CD4-positive, alpha-beta T cell treated with Interleukin-21 for 1 hour (primary cell): Measurements from ENCODE around the gene ITFG1.
"Not testable (repeated sequence)": the region's sequence is repeated elsewhere in the genome, so short reads cannot be mapped to it uniquely, and the experiment has no call there.

Source experiments
- DNase-seq: peaks from one replicate; pipeline ENCODE4 v3.0.0-alpha.2; 2020

The ITFG1 gene

GRCh38 chr16:47395733-47396498 is 64.9 kb downstream of the ITFG1 start:
- no peak for DNase-seq

- DNase-seq, result peak; percentile 2
Measured at GRCh38 chr16:47392081-47392480, 68.8 kb downstream of the ITFG1 start.

GRCh38 chr16:47388705-47389104 is 72.2 kb downstream of the ITFG1 start:
- no peak for DNase-seq

- no peak for DNase-seq
Measured at GRCh38 chr16:47387026-47387734, 73.7 kb downstream of the ITFG1 start.

GRCh38 chr16:47386201-47386718 is 74.6 kb downstream of the ITFG1 start:
- DNase-seq, result no peak

GRCh38 chr16:47382362-47382761 is 78.5 kb downstream of the ITFG1 start:
- no peak for DNase-seq

GRCh38 chr16:47377154-47377553 is 83.7 kb downstream of the ITFG1 start:
- DNase-seq, result no peak

- DNase-seq, result no peak
Measured at GRCh38 chr16:47375423-47375822, 85.4 kb downstream of the ITFG1 start.

- DNase-seq, result no peak
Measured at GRCh38 chr16:47374629-47375028, 86.2 kb downstream of the ITFG1 start.

- no peak for DNase-seq
Measured at GRCh38 chr16:47371271-47372014, 89.4 kb downstream of the ITFG1 start.

- DNase-seq, result no peak
Measured at GRCh38 chr16:47370536-47370935, 90.3 kb downstream of the ITFG1 start.

GRCh38 chr16:47366228-47366627 is 94.6 kb downstream of the ITFG1 start:
- DNase-seq, result no peak

- no peak for DNase-seq
Measured at GRCh38 chr16:47363761-47364160, 97.1 kb downstream of the ITFG1 start.

- DNase-seq, result no peak
Measured at GRCh38 chr16:47359478-47359877, 101.4 kb downstream of the ITFG1 start.

- no peak for DNase-seq
Measured at GRCh38 chr16:47358816-47359215, 102.0 kb downstream of the ITFG1 start.

GRCh38 chr16:47349029-47349428 is 111.8 kb downstream of the ITFG1 start:
- DNase-seq, result not testable (repeated sequence)

- not testable (repeated sequence) for DNase-seq
Measured at GRCh38 chr16:47347021-47347696, 113.7 kb downstream of the ITFG1 start.

GRCh38 chr16:47342055-47342454 is 118.8 kb downstream of the ITFG1 start:
- DNase-seq, result no peak

- not testable (repeated sequence) for DNase-seq
Measured at GRCh38 chr16:47330562-47330961, 130.3 kb downstream of the ITFG1 start.

- not testable (repeated sequence) for DNase-seq
Measured at GRCh38 chr16:47324309-47324708, 136.6 kb downstream of the ITFG1 start.

GRCh38 chr16:47323241-47323640 is 137.6 kb downstream of the ITFG1 start:
- no peak for DNase-seq

- no peak for DNase-seq
Measured at GRCh38 chr16:47320546-47321310, 140.1 kb downstream of the ITFG1 start.
